ENCODE data around the gene OGG1. TPM values are rescaled to one million over a fixed set of nuclear protein-coding genes. Genes with fewer than 3 reads are reported as not detected.
A peak's percentile ranks its signal among the peaks of the same experiment; 100 is the strongest.

OGG1 gene
- total RNA-seq, 1 donor from 2014 or later = 9.2 TPM

DNA sequence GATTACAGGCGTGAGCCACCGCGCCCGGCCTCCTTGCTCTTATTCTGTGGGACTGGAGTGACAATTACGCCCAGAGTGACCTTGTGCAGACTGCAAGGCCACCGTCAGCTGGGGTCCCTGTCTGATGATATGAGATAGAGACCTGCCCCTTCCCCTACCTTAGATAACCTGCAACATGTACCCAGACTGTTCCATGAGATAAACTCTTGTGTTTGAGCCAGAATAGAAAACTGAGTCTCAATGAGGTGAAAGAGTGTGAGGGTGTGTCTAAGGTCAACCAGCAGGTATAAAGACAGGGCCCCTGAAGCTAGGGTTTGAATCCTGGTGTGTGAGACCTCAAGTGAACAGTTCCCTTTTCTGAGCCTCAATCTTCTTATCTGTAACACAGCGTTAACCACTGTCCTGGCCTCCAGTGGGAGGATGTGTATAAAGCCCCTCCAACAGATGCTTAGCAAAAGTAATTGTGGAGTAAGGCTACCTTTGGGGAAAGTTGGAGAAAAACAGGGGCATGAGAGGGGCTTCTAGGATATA, 36.5 kb downstream of the OGG1 start:
- no peak for DNase-seq
- H3K36me3 ChIP-seq = peaks cover 90% of the 10 kb centered on the region
- no peak for TF ChIP-seq CTCF (IDR thresholded peaks at IDR 0.05; ENCODE audit: borderline replicate concordance)
- H3K9me3 ChIP-seq (replicated peaks) = no peaks in the 10 kb centered on the region
- peaks cover 10% of the 10 kb centered on the region for H3K4me1 ChIP-seq
- H3K27me3 ChIP-seq (ENCODE audit: low read depth) = no peaks in the 10 kb centered on the region
- H3K27ac ChIP-seq (replicated peaks) = no peak overlapping the region
- no peak overlapping the region for H3K4me3 ChIP-seq
- intact Hi-C loops (cut with micrococcal nuclease) = no loop called here

DNA sequence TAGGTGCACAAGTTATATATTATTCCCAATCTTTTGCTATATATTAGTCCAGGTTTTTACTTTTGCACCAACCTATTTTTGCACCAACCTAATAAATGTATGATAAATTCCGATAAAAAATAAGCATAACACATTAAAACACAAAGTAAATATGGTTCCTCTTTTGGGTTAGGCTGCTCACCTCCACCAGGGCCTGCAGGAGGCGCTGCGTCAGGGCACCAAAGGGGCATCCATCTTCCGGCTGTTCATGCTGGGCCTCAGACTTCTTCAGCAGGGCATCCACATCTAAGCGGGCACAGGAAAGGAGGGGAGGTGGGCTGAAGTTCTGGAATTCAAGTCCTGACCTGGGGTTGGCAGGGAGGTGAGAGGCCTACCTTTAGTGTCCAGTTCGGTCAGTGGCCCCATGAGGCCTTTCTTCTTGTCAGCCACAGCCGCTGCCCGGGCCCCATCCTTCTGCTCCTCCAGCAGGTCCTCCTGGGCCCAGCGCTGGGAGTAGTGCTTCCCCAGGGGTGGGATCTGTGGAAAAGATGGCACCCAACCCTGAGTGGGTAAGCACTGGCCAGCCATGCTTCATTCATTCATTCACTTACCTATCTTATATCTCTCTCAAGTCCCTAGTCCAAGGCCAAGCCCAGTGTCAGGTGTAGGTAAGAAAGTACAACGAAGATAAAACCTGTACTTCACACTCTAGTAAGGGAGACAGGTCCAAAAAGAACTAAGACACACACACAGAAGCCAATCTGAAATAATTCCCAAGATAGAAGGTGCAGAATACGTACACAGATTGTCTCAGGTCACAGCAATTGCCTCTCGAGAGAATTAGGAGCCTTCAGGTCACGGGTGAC, 37.3 kb downstream of the OGG1 start:
- Histone ChIP-seq H3K4me1 (peaks cover 17% of the 10 kb centered on the region), H3K36me3 (peaks cover 82% of the 10 kb centered on the region), H3K27ac (replicated peaks) (no peak overlapping the region), H3K4me3 (no peak overlapping the region), H3K27me3 (ENCODE audit: low read depth) (no peaks in the 10 kb centered on the region), H3K9me3 (replicated peaks) (no peaks in the 10 kb centered on the region)
- no peak for TF ChIP-seq CTCF (IDR thresholded peaks at IDR 0.05; ENCODE audit: borderline replicate concordance)
- DNase-seq = no peak
- intact Hi-C loops (cut with micrococcal nuclease) = no loop called here

DNA sequence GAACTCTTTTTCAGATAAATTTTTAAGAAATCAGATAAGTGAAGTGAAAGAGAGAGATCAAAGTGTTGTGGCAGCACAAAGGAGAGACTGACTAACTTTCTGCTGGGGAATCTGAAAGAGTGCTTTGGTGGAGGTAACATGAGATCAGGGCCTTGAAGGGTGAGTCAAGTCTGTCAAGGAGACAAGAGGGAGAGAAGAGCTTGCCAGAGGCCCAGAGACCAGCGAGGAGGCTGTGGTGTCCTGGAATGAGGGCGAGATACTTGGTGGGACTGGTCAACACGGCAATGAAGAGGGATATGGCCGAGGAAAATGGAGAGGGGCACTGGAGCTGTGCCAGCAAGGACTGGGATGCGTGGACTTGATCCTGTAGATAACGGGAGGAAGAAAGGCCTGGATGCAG, 38.0 kb downstream of the OGG1 start:
- H3K4me3 ChIP-seq = no peak overlapping the region
- peaks cover 75% of the 10 kb centered on the region for H3K36me3 ChIP-seq
- H3K4me1 ChIP-seq = peaks cover 24% of the 10 kb centered on the region
- H3K27me3 ChIP-seq (ENCODE audit: low read depth) = no peaks in the 10 kb centered on the region
- TF ChIP-seq CTCF (IDR thresholded peaks at IDR 0.05; ENCODE audit: borderline replicate concordance) = no peak
- no peak for DNase-seq
- H3K9me3 ChIP-seq (replicated peaks) = no peaks in the 10 kb centered on the region
- intact Hi-C loops (cut with micrococcal nuclease) = no loop called here
- H3K27ac ChIP-seq (replicated peaks) = no peak overlapping the region

- DNase-seq = no peak
- Histone ChIP-seq H3K4me1 (peaks cover 57% of the 10 kb centered on the region), H3K27ac (replicated peaks) (peak overlapping the region; percentile 99), H3K9me3 (replicated peaks) (no peaks in the 10 kb centered on the region), H3K27me3 (ENCODE audit: low read depth) (no peaks in the 10 kb centered on the region), H3K36me3 (peaks cover 62% of the 10 kb centered on the region), H3K4me3 (no peak overlapping the region)
- no peak for TF ChIP-seq CTCF (IDR thresholded peaks at IDR 0.05; ENCODE audit: borderline replicate concordance)
- intact Hi-C loops (cut with micrococcal nuclease) = no loop called here
Observed at GRCh38 chr3:9791127-9791526, 41.4 kb downstream of the OGG1 start.

GRCh38 chr3:9791790-9792404, 42.1 kb downstream of the OGG1 start:
- H3K4me1 ChIP-seq = peaks cover 61% of the 10 kb centered on the region
- DNase-seq = no peak
- H3K36me3 ChIP-seq = peaks cover 56% of the 10 kb centered on the region

More at GRCh38 chr3:9791790-9792404, 42.1 kb downstream of the OGG1 start:
- no peak for TF ChIP-seq CTCF (IDR thresholded peaks at IDR 0.05; ENCODE audit: borderline replicate concordance)
- peak overlapping the region; percentile 98 for H3K4me3 ChIP-seq
- no peaks in the 10 kb centered on the region for H3K27me3 ChIP-seq (ENCODE audit: low read depth)
- intact Hi-C loops (cut with micrococcal nuclease) = no loop called here
- no peaks in the 10 kb centered on the region for H3K9me3 ChIP-seq (replicated peaks)
- H3K27ac ChIP-seq (replicated peaks) = peak overlapping the region; percentile 99
